IPS-20b (cell line): ENCODE data around the gene LDLRAP1.

Source experiments
- H3K27ac ChIP-seq: one replicate; pipeline ENCODE4 v1.5.1; 2013; ENCODE audit warnings: low read length
- H3K27me3 ChIP-seq: 2 replicates; pipeline ENCODE4 v1.6.1; 2013; ENCODE audit warnings: mild to moderate bottlenecking, low read length, inconsistent platforms; ENCODE audit not compliant: insufficient read depth
- H3K36me3 ChIP-seq: 2 replicates; pipeline ENCODE4 v1.6.1; 2013; ENCODE audit warnings: low read depth, mild to moderate bottlenecking, inconsistent platforms, low read length, moderate library complexity; ENCODE audit not compliant: insufficient read depth
- H3K4me1 ChIP-seq: 2 replicates; pipeline ENCODE4 v1.6.1; 2013; ENCODE audit warnings: mild to moderate bottlenecking, control low read depth, inconsistent platforms, low read length, moderate library complexity; ENCODE audit not compliant: insufficient read depth
- H3K4me3 ChIP-seq: 2 replicates; pipeline ENCODE4 v1.5.1; 2013; ENCODE audit warnings: mild to moderate bottlenecking, low read length, inconsistent platforms
- H3K9ac ChIP-seq: 2 replicates; pipeline ENCODE4 v1.6.1; 2013; ENCODE audit warnings: low read depth, mild to moderate bottlenecking, inconsistent platforms, low read length, moderate library complexity
- H3K9me3 ChIP-seq: 2 replicates; pipeline ENCODE4 v1.6.1; 2013; ENCODE audit warnings: mild to moderate bottlenecking, low read depth, low read length, inconsistent platforms; ENCODE audit not compliant: insufficient read depth

Gene LDLRAP1

DNA sequence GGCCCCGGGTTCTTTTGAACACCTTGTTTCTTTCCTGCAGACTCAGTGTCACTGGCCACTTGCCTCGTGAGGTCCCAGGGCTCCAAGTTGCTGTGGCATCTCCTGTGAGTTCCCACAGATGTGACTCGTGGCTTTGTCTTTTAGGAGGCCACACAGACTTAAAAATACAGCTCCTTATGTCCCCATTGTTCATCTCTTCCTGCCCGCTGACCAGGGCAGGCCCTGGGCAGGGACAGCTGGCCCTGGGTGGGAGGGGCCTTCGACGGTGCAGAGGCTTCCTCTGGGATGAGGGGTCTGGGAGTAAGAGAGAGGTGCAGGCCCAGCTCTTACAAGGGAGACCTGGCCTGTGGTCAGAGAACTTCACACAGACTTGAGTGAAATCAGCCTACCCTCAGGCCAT, 15.6 kb downstream of the LDLRAP1 start:
- Histone ChIP-seq H3K4me1 (no peaks in the 10 kb centered on the region), H3K4me3 (no peak overlapping the region), H3K9ac (no peak overlapping the region), H3K27me3 (no peaks in the 10 kb centered on the region), H3K9me3 (no peaks in the 10 kb centered on the region), H3K36me3 (peaks cover 17% of the 10 kb centered on the region; the same call in 1 of the 2 replicates), H3K27ac (no peak overlapping the region)

DNA sequence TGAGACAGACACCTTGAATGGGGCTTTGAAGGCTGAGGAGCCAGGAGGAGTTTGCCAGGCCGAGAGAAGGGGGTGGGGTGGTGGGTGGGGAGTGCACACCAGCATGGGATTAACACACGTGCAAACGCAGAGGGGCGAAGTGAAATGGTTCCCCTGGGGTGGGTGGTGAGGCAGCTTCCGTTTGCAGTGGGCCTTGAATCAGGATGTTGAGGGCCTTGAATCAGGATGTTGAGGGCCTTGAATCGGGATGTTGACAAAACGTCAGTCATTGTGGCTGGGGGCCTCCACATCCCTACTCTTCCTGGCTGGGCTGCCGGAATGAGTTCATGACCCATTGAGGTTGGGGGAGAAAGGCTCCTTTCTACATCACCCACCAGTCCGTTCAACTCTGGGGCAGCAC, 16.6 kb downstream of the LDLRAP1 start:
- Histone ChIP-seq H3K4me1 (no peaks in the 10 kb centered on the region; the same call in 1 of the 2 replicates), H3K4me3 (no peak overlapping the region), H3K27ac (no peak overlapping the region)

DNA sequence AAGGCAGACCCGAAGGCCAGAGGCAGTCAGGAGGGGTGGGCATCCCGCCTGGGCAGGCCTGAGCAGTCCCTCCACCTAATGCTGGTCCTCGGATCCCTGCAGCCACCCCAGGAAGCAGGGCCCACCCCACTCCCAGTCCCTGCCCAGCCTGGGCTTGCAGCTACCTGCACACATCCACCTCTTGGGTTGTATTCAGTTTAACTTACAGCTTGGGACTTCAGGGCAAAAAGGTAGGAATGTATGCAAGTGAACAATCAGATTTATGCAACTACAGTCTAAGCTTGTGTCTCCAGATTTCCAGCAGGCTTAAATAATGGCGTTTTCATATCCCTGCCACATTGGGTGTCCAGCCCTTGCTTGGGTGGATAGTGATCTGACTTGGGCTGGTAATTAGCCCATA, 17.4 kb downstream of the LDLRAP1 start:
- no peaks in the 10 kb centered on the region for H3K9me3 ChIP-seq
- H3K27ac ChIP-seq, result no peak overlapping the region
- no peaks in the 10 kb centered on the region for H3K27me3 ChIP-seq
- H3K9ac ChIP-seq, result no peak overlapping the region
- H3K36me3 ChIP-seq, result peaks cover 20% of the 10 kb centered on the region; the same call in 1 of the 2 replicates
- H3K4me1 ChIP-seq, result peaks cover 8% of the 10 kb centered on the region
- H3K4me3 ChIP-seq, result no peak overlapping the region

More for the DNA sequence above, 16.6 kb downstream of the LDLRAP1 start:
- Histone ChIP-seq H3K9ac (no peak overlapping the region), H3K27me3 (no peaks in the 10 kb centered on the region), H3K36me3 (peaks cover 17% of the 10 kb centered on the region; the same call in 1 of the 2 replicates), H3K9me3 (no peaks in the 10 kb centered on the region)

DNA sequence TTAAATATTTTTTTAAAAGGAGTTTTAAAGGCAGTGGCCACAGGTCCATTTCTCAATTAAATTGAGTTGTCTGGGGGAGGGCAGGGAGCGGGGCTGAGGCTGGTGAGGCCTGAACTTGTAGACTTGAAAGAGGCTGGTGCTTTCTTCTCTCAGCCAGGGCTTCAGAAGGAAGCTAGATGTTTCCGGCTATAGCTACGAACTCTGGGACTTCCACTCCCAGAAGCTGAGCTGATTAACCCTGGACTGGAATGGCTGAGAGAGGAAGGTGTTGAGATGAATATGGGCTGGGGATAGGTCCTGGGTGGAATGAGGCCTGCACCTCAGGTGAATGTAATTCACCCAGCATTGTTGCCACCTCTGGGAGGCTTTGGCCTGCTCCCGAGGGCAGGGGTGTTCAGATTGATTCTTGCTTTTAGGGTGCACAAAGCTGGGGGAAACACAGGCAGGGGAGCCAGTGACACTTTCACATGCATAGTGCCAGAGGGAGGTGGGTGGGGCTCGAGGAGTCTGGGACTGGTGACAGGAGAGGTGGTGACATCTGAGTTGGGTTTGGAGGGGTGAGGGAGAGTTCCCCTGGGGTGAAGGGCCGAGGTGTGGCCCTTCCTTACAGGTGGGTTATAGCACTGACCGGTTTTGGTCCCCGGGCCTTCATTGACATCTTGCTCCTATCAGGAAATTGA, 18.2 kb downstream of the LDLRAP1 start:
- H3K27ac ChIP-seq, result no peak overlapping the region
- peaks cover 12% of the 10 kb centered on the region for H3K4me1 ChIP-seq
- no peaks in the 10 kb centered on the region for H3K9me3 ChIP-seq
- H3K36me3 ChIP-seq, result peaks cover 20% of the 10 kb centered on the region; the same call in 1 of the 2 replicates
- H3K4me3 ChIP-seq, result no peak overlapping the region
- no peak overlapping the region for H3K9ac ChIP-seq
- H3K27me3 ChIP-seq, result no peaks in the 10 kb centered on the region

DNA sequence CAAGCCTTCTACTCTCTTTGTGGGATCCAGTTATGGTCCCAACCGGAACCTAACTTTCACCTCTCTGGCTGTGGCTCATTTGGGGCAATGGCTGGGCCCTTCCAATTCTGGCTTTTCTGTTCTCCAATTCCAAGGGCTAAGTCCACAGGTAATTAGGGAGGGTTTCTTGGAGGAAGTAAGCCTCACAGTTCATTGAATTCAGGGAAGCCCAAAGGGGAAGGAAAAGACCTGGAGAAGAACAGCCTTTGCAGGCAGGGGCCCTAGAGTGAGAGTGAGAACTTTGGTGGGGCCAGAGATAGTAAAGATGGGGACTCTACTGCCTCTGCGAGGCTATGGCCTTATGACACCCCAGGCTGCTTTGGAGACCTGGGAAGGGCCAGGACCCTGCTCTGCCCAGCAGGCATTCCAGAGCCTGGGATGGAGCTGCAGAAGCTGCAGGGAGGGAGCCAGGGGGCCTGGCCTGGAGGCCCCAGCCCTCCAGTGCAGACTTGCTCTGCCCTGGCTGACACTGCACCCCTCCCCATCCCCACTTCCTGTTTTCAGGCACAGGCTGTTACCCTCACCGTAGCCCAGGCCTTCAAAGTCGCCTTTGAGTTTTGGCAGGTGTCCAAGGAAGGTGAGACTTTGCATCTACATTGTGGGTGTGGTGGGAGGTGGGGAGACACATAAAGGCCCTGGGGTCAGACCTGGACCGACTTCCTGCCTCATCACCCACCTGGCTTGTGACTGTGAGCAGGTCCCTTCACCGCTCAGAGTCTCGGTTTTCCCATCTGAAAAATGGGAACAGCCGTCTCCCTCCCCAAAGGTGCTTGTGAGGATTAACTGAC, 18.9 kb downstream of the LDLRAP1 start:
- H3K36me3 ChIP-seq, result peaks cover 20% of the 10 kb centered on the region; the same call in 1 of the 2 replicates
- no peaks in the 10 kb centered on the region for H3K27me3 ChIP-seq
- peaks cover 16% of the 10 kb centered on the region for H3K4me1 ChIP-seq
- H3K27ac ChIP-seq, result no peak overlapping the region
- no peaks in the 10 kb centered on the region for H3K9me3 ChIP-seq
- H3K9ac ChIP-seq, result no peak overlapping the region
- no peak overlapping the region for H3K4me3 ChIP-seq

DNA sequence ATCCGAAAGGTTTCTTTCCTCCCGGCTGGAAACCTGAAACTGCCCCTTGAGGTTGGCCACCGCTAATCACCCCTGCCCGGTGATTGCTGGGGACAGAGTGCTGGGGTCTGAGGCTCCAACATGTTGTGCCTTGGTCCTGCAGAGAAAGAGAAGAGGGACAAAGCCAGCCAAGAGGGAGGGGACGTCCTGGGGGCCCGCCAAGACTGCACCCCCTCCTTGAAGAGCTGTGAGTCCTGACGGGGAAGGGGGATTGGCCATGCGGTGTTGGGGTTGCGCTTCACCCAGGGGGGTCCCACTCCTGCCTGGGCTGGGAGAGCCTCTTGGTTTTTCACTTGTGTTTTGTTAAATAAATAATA, 19.5 kb downstream of the LDLRAP1 start:
- no peaks in the 10 kb centered on the region for H3K27me3 ChIP-seq
- peaks cover 22% of the 10 kb centered on the region for H3K4me1 ChIP-seq

DNA sequence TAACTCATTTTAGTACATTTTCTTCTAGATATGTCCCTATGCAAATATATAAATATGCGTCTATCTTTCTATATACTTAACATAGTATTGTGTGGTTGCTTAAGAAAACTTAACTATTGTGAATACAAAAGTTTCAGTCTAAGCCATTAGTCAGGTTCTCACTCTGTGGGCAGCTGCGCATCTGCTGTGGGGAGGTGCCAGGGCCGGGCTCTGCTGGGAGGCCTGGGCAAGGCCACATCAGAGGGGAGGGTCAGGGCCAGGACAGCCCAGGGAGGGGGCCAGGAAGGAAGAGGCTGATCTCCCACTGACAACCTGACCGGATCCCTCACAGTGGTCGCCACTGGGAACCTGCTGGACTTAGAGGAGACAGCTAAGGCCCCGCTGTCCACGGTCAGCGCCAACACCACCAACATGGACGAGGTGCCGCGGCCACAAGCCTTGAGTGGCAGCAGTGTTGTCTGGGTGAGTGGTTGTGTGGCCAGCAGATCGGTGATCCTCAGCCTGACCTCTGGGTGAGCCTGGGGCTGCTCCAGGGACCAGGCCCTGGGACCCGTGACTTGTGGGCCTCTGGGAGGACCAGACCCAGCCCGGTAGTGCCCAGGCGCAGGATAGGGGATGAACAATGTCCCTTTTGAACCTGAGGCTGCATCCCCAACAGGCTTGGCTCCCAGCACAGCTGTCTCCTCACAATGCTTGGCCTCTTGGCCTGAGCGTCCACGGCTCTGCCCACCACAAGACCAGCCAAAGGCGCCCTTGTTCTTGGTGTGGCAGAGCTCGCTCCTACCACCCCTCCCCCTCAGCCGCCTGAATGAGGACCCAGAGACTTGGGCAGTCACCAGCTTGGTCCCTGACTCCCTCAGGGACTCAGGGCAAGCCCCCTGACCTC, 20.2 kb downstream of the LDLRAP1 start:
- Histone ChIP-seq H3K27me3 (no peaks in the 10 kb centered on the region), H3K9me3 (no peaks in the 10 kb centered on the region), H3K4me1 (peaks cover 29% of the 10 kb centered on the region), H3K27ac (no peak overlapping the region), H3K36me3 (peaks cover 15% of the 10 kb centered on the region; the same call in 1 of the 2 replicates), H3K9ac (no peak overlapping the region), H3K4me3 (no peak overlapping the region)

More for the DNA sequence above, 19.5 kb downstream of the LDLRAP1 start:
- Histone ChIP-seq H3K4me3 (no peak overlapping the region), H3K27ac (no peak overlapping the region), H3K36me3 (peaks cover 20% of the 10 kb centered on the region; the same call in 1 of the 2 replicates), H3K9ac (no peak overlapping the region), H3K9me3 (no peaks in the 10 kb centered on the region)

DNA sequence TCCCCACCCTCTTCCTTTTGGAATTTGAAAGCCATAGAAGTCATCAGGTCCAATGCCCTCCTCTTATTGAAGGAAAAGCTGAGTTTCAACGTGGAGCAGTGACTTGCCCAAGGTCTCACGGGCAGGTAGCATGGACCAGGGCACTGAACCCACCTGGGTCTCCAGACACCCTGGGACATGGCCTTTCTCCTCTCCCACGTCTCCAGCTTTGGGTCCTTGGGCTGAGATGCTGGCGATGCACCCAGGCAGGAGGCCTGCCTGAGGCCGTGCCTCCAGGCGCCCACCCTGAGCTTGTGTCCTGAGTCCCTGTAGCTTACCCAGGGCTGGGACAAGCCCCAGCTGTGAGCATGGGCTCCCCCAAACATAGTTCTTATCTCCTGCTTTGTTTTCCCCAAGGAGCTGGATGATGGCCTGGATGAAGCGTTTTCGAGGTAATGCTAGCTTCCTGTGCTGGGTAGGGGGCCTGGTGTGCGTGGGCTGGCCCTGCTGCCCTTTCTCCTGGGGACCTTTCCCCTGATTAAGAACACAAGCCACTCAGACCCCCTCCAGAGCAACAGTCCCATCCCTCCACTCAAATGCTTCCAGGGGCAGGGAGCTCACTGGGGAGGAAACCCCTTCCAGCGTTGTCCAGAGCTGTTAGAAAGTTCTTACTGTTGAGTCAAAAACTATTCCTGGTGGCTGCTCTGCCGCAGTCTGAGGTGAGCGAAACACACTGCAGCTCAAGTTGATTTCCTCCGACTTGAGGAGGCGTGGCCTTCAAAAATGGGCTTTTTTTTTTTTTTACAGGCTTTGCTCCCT, 21.6 kb downstream of the LDLRAP1 start:
- H3K27ac ChIP-seq, result no peak overlapping the region
- no peaks in the 10 kb centered on the region for H3K27me3 ChIP-seq
- no peak overlapping the region for H3K9ac ChIP-seq
- H3K4me3 ChIP-seq, result no peak overlapping the region
- H3K4me1 ChIP-seq, result peaks cover 30% of the 10 kb centered on the region
- H3K36me3 ChIP-seq, result 0 out of 2 replicates have a peak, but pooled peaks cover 3% of the 10 kb centered on the region
- H3K9me3 ChIP-seq, result no peaks in the 10 kb centered on the region

DNA sequence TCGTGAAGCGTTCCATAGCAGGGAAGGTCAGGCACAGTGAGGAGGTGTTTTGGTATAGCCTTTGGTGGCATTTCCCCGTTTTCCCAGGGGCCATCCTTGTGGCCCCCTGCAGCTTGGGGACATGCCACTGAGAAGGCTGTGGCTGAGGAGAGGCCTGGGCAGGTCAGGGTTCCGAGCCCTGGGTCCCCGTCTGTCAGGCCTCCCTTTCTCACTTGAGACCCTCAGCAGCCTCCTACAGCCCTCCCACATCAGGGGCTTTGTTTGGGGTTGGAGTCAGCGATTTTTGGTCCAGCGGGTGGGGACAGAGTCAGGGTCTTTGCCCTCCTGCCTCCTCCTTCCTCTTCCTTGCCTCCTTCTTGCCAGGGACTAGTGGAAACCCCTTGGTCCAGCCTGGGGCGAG, 22.2 kb downstream of the LDLRAP1 start:
- no peaks in the 10 kb centered on the region for H3K9me3 ChIP-seq
- no peak overlapping the region for H3K9ac ChIP-seq
- H3K4me1 ChIP-seq, result peaks cover 30% of the 10 kb centered on the region
- 0 out of 2 replicates have a peak, but pooled peaks cover 3% of the 10 kb centered on the region for H3K36me3 ChIP-seq
- no peaks in the 10 kb centered on the region for H3K27me3 ChIP-seq
- no peak overlapping the region for H3K27ac ChIP-seq
- no peak overlapping the region for H3K4me3 ChIP-seq

DNA sequence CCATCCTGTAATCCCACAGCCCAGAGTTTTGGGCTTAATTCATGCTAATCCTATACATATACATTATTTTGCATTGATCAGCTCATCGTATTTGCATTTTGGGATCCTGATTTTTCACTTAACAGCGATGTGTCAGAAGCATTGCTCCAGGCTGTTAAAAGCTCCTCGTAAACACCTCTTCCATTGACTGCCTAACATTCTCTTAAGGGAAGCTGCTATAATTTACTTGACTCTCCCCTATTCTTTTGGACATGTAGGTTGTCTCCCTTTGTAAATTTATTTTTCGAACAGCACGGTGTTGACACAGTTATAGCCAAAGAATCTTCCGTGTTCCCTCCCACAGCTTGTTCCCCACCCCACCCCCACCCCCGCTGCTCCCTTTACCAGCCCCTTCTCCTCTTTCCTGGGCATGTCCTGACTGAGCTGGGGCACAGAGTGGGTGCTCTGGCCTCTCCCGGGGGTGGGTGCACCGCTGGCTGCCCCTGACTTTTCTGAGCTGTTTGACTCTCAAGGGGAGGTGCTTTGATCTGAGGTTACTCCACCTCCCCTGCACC, 22.8 kb downstream of the LDLRAP1 start:
- Histone ChIP-seq H3K27me3 (no peaks in the 10 kb centered on the region), H3K9ac (no peak overlapping the region), H3K4me1 (peaks cover 30% of the 10 kb centered on the region), H3K4me3 (no peak overlapping the region), H3K27ac (no peak overlapping the region), H3K36me3 (0 out of 2 replicates have a peak, but pooled peaks cover 3% of the 10 kb centered on the region), H3K9me3 (no peaks in the 10 kb centered on the region)
